ENCODE measurements around the gene ABCG2. TPM values are rescaled to one million over a fixed set of nuclear protein-coding genes. Genes with fewer than 3 reads are reported as not detected.

The ABCG2 gene
- total and polyA plus RNA-seq, 3 experiments from 2014 or later: 0.54 to 1.4 (median 0.89) TPM

Other genes starting within 250 kb of the ABCG2 start
- gene SPP1, start 182.9 kb downstream of the ABCG2 start, total RNA-seq: 1 to 10 TPM; 4.9 to 7.2 TPM
- not detected for gene SPP1, start 182.9 kb downstream of the ABCG2 start, polyA plus RNA-seq
- gene PKD2, start 151.0 kb downstream of the ABCG2 start, total RNA-seq: 1 to 10 TPM; 7.1 to 8.3 TPM
- gene PKD2, start 151.0 kb downstream of the ABCG2 start, polyA plus RNA-seq: 4.9 TPM
- gene PPM1K, start 125.9 kb upstream of the ABCG2 start, total RNA-seq: 10 to 100 TPM; 38.2 to 44.3 TPM
- gene PPM1K, start 125.9 kb upstream of the ABCG2 start, polyA plus RNA-seq: 81.9 TPM
- 1 to 10 TPM; 3.7 to 5.4 TPM for gene HERC6, start 220.2 kb upstream of the ABCG2 start, total RNA-seq
- gene HERC6, start 220.2 kb upstream of the ABCG2 start, polyA plus RNA-seq: 27.0 TPM

Data from CD8-positive, alpha-beta memory T cell (primary cell).